GM19023 (cell line): ENCODE data around the gene OCA2.

Experiments used
- ATAC-seq: cut with Tn5 transposase; IDR thresholded peaks from one replicate; pipeline ENCODE4 v1.9.1; 2021; ENCODE audit warnings: mild to moderate bottlenecking, moderate library complexity; ENCODE audit not compliant: unreplicated experiment

Gene OCA2

DNA sequence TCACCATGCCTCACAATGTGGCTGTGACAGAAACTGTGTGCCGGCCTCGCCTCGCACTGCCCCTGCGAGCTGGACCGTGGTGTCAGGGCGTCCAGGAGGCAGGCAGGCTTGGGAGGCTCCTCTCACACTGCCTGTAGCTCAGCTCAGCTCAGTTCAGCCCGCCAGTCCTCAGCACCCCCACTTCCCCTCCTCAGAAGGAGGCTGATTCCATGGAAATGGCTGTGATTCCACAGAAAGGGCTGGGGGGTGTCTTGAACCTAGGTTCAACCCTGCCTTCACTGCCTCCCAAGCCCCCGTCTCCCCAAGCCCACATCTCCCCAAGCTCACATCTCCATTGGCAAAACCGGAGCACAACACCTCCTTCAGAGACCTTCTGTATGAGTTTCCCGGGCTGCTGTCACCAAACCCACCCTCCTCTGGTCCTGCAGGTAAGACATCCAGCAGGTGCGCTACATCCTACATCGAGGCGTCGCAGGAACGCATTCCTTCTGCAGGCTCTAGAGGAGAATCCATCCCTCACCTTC, 94.0 kb downstream of the OCA2 start:
- no peak for ATAC-seq

- no peak for ATAC-seq
Measured at GRCh38 chr15:28004143-28005003, 94.7 kb downstream of the OCA2 start.

GRCh38 chr15:28003302-28004037, 95.6 kb downstream of the OCA2 start:
- ATAC-seq: no peak

DNA sequence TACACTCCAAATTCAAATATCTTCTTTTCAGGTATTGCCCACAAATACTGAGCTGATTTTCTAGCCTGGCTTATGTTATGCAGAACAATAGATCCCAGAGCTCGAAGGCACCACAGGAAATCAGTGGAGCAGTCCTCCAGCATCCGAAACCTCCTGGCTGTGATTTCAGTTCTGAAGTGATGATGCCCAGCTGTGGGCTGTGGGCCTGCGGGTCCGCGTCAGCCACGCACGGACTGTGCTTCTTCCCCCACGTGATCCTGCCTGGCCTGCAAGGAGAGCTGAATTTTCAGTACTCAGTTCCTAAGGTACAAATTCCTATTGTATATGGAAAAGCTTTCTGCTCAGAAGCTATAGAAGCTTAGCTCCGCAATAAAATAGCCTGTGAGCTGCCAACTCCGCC, 96.2 kb downstream of the OCA2 start:
- no peak for ATAC-seq

GRCh38 chr15:28002136-28002861, 96.8 kb downstream of the OCA2 start:
- ATAC-seq: no peak

DNA sequence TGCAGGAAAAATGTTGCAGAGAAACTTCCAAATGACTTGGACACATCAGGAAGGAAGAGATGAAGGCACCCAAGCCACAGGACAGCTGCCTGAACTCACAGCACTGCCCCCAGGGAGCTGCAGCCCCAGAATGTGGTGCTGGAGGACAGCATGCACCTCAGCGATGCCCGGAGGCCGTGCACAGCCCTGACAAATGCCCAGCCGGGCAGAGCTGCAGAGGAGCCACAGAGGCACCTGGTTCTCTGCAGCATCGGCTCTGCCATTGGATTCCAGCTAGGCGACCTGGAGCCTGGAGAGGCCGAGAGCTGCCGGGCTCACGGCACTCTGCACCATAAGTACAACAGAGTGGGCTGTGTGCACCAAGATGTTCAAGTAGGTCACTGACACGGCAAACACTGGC, 97.5 kb downstream of the OCA2 start:
- ATAC-seq: no peak

GRCh38 chr15:27993996-27994780, 104.9 kb downstream of the OCA2 start:
- no peak for ATAC-seq

- no peak for ATAC-seq
Measured at GRCh38 chr15:27993544-27993943, 105.6 kb downstream of the OCA2 start.

GRCh38 chr15:27990521-27991515, 108.3 kb downstream of the OCA2 start:
- no peak for ATAC-seq

- no peak for ATAC-seq
Measured at GRCh38 chr15:27989838-27990237, 109.3 kb downstream of the OCA2 start.

DNA sequence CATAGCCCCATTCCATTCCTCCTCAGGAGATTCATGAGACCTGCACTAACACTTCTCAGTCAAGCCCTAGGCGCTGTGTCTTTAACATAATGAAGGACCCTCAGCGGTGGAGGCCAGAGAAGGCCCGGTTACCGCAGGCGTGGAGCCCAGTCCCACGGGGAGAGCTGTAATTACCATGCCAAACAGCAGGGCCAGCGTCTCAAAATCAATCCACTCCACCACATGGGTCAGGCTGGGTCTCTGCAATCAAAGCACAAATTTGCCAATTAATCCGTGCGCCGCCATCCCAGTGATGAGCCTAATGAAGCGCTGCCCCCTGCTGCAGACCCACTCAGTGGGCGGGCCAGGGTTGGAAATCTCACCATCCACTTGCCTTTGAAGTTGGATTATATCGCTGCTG, 109.7 kb downstream of the OCA2 start:
- ATAC-seq: no peak

DNA sequence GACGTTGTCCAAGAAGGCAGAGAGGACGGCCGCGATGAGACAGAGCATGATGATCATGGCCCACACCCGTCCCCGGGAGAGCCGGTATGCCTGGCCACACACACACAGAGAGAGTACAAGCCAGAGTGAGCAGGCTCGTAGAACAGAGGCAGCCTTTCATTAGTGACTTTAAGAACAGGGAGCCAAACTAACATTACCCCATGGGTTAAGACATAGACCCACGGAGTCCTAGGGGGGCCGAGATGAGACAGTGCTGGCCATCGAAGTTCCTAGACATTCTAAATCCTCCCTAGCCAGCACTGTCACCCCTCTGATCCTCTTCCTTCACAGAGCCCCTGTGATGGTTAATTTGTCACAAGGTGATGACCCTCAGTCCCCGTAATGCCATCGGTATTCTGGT, 114.0 kb downstream of the OCA2 start:
- no peak for ATAC-seq

DNA sequence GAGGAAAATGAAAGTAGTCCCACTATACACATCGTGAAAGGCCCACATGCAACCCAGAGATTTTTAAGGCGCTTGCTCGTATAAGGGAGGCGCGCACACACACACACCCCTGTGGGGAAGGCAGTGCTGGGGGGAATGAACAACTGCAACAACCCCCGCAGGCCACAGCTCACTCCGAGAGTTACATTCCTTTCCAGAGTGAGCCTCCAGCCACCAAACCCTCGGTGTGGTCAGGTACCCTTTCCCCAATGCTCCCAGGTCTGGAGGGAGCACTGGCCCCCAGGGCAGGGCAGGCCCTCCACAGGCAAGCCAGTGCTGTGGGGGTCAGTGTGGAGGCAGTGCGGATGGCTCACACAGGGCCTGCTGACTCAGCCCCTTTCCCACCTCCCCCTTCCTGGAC, 115.6 kb downstream of the OCA2 start:
- ATAC-seq: no peak

DNA sequence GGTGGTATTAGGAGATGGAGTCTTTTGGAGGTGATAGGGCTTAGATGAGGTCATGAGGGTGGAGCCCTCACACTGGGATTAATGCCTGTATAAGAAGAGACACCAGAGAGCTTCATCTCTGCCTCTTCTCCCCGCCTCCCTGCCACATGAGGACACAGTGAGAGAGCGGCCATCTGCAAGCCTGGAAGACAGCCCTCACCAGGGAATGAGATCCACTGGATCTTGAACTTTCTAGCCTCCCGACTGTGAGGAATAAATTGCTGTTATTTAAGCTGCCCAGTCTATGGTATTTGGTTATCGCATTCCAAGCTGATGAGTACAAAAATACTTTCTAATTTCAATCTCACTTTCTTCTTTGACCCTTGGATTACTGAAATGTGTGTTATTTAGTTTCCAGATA, 121.4 kb downstream of the OCA2 start:
- no peak for ATAC-seq

GRCh38 chr15:27973886-27974285, 125.2 kb downstream of the OCA2 start:
- no peak for ATAC-seq

DNA sequence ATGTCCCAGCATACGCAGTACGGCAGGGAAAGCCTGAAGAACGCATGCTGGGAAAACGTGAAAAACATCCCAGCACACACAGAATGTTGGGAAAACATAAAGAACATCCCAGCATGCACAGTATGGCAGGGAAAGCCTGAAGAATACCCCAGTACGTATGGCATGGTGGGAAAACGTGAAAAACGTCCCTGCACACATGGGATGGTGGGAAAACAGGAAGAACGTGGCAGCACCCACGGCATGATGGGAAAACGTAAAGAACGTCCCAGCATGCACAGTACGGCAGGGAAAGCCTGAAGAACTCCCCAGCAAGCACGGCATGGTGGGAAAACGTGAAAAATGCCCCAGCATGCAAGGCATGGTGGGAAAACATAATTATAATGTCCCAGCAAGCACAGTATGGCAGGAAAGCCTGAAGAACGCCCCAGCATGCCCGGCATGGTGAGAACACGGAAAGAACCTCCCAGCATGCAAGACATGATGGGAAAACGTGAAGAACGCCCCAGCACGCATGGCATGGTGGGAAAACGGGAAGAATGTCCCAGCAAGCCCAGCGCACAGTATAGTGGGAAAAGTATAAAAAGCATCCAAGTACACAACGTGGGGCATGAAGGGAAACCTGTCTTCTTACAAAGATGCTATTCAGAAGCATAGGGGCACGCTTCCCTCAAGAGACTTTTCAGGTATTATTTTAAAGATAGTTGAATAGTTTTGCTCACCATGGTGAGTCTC, 128.3 kb downstream of the OCA2 start:
- no peak for ATAC-seq

GRCh38 chr15:27967541-27967940, 131.6 kb downstream of the OCA2 start:
- ATAC-seq: no peak

- ATAC-seq: no peak
Measured at GRCh38 chr15:27965546-27965945, 133.6 kb downstream of the OCA2 start.

- ATAC-seq: no peak
Measured at GRCh38 chr15:27961801-27962200, 137.3 kb downstream of the OCA2 start.
